SK-N-SH treated with all-trans-retinoic acid at 6 μM for 48 hours (cell line): Measurements from ENCODE around the gene SCN7A.

Source experiments
- ATAC-seq: fragments of 200-7000 bp; cut with Tn5 transposase; 3 replicates; pipeline ENCODE4 v1.9.1; 2020; ENCODE audit warnings: mild to moderate bottlenecking, moderate library complexity
- CREB5 ChIP-seq: fragments of 250-450 bp; sonication (Bioruptor Pico); IDR thresholded peaks from 2 replicates; pipeline ENCODE4 v1.5.1; 2020; ENCODE audit warnings: low read depth, mild to moderate bottlenecking, moderate library complexity
- CSDC2 ChIP-seq: fragments of 250-450 bp; sonication (Bioruptor Pico); IDR thresholded peaks from 2 replicates; pipeline ENCODE4 v1.5.0; 2020; ENCODE audit warnings: mild to moderate bottlenecking, moderate library complexity
- CSRNP3 ChIP-seq: fragments of 250-450 bp; sonication (Bioruptor Pico); IDR thresholded peaks from 2 replicates; pipeline ENCODE4 v1.5.1; 2021; ENCODE audit warnings: mild to moderate bottlenecking, moderate library complexity
- ESRRG ChIP-seq: fragments of 250-450 bp; sonication (Bioruptor Pico); IDR thresholded peaks from 2 replicates; pipeline ENCODE4 v1.6.1; 2021; ENCODE audit warnings: mild to moderate bottlenecking
- PATZ1 ChIP-seq: fragments of 250-450 bp; sonication (Bioruptor Pico); IDR thresholded peaks from 2 replicates; pipeline ENCODE4 v1.8.0; 2020; ENCODE audit warnings: mild to moderate bottlenecking, moderate library complexity, borderline replicate concordance
- PPARA ChIP-seq: fragments of 250-450 bp; sonication (Bioruptor Pico); IDR thresholded peaks from 2 replicates; pipeline ENCODE4 v1.5.0; 2020; ENCODE audit warnings: mild to moderate bottlenecking, borderline replicate concordance
- TSHZ2 ChIP-seq: fragments of 250-450 bp; sonication (Bioruptor Pico); IDR thresholded peaks from 2 replicates; pipeline ENCODE4 v1.5.0; 2020; ENCODE audit warnings: mild to moderate bottlenecking, moderate library complexity
- ZC3H10 ChIP-seq: fragments of 250-450 bp; sonication (Bioruptor Pico); IDR thresholded peaks from 2 replicates; pipeline ENCODE4 v1.5.1; 2021; ENCODE audit warnings: mild to moderate bottlenecking, moderate library complexity
- ZFP3 ChIP-seq: fragments of 250-450 bp; sonication (Bioruptor Pico); IDR thresholded peaks from 2 replicates; pipeline ENCODE4 v1.5.0; 2020; ENCODE audit warnings: mild to moderate bottlenecking, moderate library complexity
- ZFP30 ChIP-seq: fragments of 450-650 bp; formaldehyde crosslinking; IDR thresholded peaks from 2 replicates; pipeline ENCODE4 v1.5.0; 2022; ENCODE audit warnings: mild to moderate bottlenecking, moderate library complexity
- ZNF8 ChIP-seq: fragments of 450-650 bp; formaldehyde crosslinking; IDR thresholded peaks from 2 replicates; pipeline ENCODE4 v1.5.0; 2020; ENCODE audit warnings: mild to moderate bottlenecking, moderate library complexity

Gene SCN7A

GRCh38 chr2:166376873-166377272 lies 117.2 kb downstream of the SCN7A start:
- ATAC-seq: no peak
- TF ChIP-seq TSHZ2: no peak
- TF ChIP-seq ZFP3 (CRISPR knock-in tag): no peak
- TF ChIP-seq PPARA: no peak
- no peak for TF ChIP-seq CREB5

- no peak for ATAC-seq
- TF ChIP-seq TSHZ2 (0 out of 2 replicates have a peak, but pooled peaks have one; percentile 2), CSRNP3 (no peak), ZNF8 (CRISPR knock-in tag) (no peak), PATZ1 (CRISPR knock-in tag) (no peak)
Observed at GRCh38 chr2:166376488-166376828, 117.6 kb downstream of the SCN7A start.

- peak; percentile 89 for ATAC-seq
- TF ChIP-seq ZC3H10 (no peak), ZFP30 (CRISPR knock-in tag) (no peak), ESRRG (no peak), TSHZ2 (0 out of 2 replicates have a peak, but pooled peaks have one; percentile 34), PATZ1 (CRISPR knock-in tag) (peak; percentile 43; the same call in 1 of the 2 replicates), CSDC2 (CRISPR knock-in tag) (no peak)
Observed at GRCh38 chr2:166375736-166376487, 118.1 kb downstream of the SCN7A start, which contains the start of gene SCN9A. Gene SCN9A, minus strand, starts transcription at chr2:166375944. Its CDS starts 64,188 bp downstream, at chr2:166311756.
